CD4-positive, alpha-beta T cell treated with Interleukin-15 for 1 hour (primary cell): ENCODE data around the gene OCLN.
"Not testable (repeated sequence)": the region's sequence is repeated elsewhere in the genome, so short reads cannot be mapped to it uniquely, and the experiment has no call there.

ENCODE experiments used
- DNase-seq: peaks from one replicate; pipeline ENCODE4 v3.0.0-alpha.2; 2020

OCLN gene

DNA sequence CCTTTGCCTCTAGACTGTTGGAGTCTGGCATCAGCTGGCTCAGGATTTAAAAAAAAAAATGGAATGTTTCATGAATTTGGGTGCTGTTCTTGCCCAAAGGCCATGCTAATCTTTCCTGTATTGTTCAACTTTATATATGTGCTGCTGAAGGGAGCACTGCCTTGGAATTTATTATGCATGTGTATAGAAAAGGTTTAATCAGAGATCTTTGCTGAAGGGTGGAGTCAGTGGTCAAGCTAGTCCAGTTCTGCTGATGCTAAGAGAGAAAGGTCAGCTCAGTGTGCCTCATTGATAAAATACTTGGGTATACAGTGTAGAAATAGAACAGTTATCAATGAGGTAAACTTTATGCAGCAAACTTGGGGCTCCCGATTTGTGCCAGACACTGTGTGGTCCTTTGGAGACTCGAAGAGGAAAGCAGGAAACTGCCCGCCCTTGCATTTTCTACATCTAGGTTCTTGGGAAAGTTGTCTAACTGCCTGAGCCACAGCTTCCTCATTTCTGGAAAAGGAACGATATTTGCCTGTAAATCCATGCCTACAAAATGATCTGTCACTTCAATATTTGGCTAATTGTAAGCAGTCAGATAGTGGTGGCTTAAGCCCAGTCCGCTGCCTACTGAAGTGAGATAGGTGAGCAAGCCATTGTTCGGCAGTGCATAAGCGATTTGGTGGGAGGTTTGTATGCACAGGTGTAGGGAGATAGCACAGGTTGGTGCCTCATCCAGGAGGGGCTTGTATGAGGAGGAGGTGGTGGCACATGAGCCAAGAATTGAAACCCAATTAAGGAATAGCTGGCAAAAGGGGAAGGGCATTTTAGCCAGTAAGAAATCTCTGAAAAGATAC is 38.2 kb downstream of the OCLN start:
- DNase-seq: no peak

DNA sequence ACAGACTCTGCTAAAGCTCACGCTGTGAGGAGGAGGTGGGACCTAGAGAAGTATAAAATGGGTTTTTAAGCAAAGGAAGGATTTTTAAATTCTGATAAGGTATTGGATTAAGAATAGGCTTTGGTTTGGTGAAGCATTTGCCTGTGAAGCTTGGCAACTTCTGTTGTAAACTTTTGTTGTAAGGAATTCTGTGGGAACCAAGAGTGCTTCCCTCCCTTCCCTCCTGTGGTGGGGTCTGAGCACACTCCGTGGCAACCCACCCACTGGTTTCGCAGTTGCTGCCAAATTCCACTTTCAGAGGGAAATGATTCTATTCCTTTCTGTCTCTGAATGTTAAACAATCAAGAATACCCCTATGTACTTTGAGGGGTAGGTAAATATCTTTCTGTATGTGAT is 38.8 kb downstream of the OCLN start:
- no peak for DNase-seq

DNA sequence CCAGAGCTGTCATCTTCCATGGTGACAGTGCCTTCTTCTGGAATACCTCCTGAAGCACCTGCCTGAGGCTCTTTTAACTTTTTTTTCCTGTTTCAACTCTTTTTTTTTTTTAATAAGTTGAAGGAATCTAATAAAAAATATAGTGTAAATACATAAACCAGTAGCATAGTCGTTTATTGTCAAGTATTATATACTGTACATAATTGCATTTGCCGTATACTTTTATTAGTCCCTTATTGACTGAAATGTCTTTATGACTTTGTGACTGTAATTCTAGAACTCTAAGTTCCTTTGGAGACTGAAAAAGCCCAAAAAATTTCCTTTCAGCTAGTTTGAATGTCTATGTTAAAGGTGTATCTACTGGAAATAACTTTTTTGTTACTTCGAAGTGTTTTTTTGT is 45.3 kb downstream of the OCLN start:
- not testable (repeated sequence) for DNase-seq

DNA sequence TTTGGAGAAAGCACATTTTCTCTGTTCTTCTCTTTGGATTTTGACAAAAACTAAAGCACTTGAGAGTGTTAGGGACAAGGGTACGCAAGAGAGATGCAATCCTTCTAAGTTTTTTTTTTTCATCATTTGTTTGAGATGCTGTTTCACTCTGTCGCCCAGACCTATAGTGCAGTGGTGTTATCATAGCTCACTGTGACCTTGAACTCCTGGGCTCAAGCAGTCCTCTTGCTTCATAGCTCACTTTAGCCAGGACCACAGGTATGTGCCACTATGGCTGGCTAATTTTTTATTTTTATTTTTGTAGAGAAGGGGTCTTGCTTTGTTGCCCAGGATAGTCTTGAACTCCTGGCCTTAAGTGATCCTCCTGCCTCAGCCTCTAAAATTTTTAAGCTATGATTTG is 46.1 kb downstream of the OCLN start:
- DNase-seq: not testable (repeated sequence)

DNA sequence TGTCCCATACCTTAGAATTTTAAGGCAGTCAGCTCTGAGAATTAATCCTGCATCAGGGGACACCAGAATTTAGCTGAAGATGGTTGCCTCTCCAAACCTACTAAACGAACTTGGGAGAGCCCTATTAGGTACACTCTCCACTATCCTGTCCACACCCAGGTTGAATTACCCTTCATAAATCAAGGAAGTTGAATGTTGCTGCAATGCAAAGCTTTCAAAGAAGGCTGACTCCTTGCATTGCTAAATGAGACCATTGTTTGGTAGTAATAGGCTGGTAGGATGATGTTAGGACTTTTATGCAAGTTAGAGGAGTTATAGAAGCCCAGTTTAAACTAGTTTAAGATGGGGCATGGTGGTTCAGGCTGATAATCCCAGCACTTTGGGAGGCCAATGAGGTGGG is 48.8 kb downstream of the OCLN start:
- not testable (repeated sequence) for DNase-seq

DNA sequence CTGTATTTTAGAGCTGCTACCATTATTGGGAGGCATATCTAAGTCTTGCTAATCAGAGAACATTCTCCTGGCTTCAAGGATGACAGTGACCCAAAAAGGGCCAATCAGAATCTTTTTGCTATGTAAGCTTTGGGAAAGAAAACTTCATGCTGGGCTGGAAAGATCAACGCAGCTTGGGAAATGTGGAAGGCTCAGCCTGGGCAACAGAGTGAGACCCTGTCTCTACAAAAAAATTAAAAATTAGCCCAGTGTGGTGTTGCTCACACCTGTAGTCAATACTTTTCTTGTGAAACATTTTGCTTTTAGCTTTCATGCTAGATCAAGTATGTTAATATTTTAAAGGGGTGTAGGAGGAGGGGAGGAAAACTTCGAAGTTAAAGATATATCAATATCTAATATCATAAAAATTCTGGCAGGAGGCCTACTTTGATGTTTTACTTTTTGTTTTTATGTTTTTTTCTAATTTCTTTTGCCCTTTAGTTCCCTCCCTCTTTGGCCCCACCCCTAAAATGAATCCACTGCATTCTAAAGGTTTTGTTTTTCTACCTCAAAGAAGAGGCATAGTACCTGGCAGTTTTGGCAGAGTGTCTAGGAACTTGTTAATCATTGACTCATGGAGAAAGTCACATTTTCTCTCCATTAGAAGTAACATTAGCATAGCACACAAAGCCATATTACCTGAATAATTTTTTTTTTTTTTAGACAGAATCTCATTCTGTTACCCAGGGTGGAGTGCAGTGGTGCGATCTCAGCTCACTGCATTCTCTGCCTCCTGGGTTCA is 50.4 kb downstream of the OCLN start:
- not testable (repeated sequence) for DNase-seq

DNA sequence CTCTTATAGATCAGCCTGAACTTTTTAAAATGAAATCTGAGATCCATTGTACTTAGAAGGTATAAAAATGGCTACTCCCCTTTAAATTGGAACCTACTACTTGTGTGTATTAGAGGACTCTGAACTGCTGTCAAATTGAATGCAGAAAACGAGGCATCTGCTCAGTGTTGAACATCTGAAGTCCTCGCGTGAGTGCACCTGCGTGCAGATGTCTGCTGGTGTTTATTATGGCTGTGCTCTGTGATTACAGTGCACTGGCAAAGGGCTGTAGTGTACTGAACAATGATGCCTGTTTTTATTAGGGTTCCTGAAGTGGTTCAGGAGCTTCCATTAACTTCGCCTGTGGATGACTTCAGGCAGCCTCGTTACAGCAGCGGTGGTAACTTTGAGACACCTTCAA is 52.0 kb downstream of the OCLN start:
- DNase-seq: not testable (repeated sequence)

DNA sequence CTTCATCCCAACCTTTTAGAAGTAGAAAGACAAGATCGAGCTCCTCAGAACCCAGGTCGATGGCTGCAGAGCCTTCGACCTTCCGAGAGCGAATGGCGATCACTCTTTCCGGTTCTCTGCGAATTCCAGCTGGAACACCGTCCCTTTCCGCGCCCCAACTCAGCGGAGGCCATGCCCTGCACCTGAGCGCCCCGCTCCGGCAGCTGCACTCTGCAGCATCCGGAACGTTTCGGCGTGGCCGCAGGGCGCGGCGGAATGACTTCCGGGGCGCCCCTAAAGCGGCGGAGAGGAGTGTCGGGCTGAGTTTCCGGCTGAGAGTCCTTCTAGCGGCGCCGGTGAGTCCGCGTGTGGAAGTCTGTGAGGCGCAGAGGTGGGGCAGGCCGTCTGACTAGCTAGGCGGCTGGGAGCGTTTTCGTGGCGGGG is 67.3 kb downstream of the OCLN start, which contains the start of gene GTF2H2C:
GTF2H2C (plus strand) TSS at position 284 of the 423 bp plus-strand sequence. CDS start 4,942 bp downstream, outside the sequence.
- peak; percentile 70 for DNase-seq

DNA sequence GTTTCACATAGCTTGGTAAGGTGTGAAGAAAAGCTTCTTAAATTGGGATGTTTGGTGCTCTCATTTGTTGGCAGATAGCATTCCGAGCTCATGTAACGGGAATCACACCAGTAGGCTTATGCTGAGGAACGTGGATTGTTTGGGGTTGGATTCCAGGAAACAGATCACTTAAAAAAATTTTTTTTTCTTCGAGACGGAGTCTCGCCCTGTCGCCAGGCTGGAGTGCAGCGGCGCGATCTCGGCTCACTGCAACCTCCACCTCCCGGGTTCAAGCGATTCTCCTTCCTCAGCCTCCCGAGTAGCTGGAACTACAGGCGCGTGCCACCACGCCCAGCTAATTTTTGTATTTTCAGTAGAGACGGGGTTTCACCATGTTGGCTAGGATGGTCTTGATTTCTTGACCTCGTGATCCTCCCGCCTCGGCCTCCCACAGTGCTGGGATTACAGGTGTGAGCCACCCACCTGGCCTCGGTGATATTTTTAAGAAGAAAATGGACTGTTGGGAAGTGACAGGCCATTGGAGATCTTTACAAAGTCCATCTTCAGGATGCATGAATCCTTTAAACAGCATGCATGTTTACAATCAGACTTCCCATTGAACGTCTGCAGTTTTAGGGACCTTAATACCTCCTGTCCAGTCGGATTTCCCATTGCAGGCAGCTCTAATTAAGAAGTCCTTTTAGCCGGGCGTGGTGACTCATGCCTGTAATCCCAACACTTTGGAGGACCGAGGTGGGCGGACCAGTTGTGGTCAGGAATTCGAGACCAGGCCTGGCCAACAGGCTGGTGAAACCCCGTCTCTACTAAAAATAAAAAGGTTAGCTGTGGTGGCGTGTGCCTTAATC is 68.2 kb downstream of the OCLN start:
- not testable (repeated sequence) for DNase-seq

DNA sequence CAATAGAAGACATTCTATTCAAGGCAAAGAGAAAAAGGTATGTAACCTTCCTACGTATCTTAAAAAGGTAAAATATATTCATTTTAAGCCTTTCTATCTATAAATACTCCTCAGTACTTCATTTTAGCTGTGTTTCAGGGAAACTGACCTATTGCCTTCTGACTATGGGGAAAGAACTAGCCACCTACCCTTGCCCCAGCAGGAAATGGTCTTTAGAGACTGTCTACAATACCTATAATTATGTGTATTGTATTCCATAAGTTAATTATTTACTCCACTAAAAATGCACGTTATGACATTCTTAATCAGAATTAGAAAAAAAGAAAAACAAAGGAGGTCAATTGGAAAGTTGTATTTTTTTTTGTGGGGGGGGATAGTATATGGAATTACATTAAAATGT is 73.6 kb downstream of the OCLN start:
- DNase-seq: not testable (repeated sequence)

DNA sequence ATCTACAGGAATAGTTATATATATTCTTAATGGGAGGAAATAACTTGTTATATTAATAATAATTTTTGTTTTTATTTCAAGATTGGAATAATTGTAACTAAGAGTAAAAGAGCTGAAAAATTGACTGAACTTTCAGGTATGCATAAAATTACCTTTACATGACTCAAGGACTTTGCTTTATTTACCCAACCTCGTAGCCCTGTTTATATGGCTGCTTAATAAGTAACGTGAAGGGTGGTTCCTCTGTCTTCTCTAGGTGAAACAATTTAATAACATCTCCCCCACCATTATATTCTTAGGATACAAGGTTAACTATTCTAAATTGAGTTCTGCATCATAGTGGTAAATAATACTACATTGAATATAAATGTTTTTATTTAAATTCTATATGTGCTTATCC is 75.5 kb downstream of the OCLN start:
- not testable (repeated sequence) for DNase-seq

DNA sequence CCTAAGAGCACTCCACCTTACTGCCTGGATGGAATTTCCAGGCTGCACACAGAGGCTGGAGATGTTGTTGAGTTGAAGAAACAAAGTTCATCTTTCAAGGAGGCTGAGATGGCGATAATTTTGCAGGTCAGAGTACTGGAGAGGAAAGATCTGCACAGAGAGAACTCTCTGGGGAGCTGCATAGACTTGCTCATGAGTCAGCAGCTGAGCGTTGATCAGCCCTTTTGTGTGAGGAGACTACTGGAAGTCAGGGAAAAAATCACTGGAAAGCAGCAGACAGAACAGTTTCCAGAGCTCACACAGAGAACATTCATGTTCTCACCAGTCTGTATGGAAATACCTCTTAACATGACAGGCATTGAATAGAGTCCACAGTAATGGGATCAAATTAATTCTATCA is 90.8 kb downstream of the OCLN start:
- DNase-seq: not testable (repeated sequence)

DNA sequence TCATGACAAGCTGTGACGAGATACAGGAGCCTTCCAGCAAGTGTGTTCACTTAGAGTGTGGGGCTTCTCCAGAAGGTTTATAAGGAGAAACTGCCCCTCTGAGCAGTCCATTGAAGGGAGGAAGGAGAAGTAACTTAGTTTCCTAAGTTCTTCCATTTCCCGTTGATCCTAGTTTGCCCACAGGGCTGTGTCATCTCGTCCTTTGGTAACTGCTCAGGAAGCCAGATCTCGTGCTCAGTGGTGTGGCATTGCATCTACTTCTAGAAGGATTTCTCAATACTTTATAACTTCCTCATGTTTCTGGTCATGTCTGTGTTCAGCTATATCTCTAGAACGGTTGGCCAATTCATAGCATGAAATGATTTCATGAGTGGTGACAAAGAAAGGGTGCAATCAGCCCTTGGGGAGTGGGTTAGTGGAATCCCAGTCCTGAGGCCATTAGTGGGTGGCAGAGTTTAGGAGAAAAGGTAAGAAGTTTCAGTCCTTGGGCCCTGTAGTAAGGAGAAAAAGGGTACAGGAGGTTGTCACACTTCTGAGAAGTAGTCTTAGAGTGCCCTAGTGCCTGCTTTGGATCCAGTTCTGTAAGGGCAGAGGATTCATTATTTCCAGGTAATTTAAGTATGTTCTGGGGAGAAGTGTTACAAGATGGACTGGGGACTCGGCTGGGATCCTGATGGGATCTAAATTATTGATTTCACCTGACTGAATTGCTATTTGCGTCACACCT is 103.7 kb downstream of the OCLN start:
- DNase-seq: not testable (repeated sequence)

DNA sequence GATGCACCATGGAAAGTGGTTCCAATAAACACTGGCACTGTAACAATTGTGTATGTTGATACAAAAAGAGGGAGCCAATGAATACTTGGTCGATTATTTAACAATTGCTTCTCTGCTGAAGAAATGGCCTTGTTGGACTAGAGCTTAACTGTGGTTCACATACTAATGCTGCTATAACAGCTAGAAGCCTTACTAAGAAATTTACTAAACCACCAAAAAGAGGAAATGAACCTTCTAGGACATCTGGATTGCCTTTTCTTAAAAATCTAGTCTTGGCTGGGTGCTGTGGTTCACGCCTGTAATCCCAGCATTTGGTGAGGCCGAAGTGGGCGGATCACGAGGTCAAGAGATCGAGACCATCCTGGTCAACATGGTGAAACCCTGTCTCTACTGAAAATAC is 109.4 kb downstream of the OCLN start:
- not testable (repeated sequence) for DNase-seq

DNA sequence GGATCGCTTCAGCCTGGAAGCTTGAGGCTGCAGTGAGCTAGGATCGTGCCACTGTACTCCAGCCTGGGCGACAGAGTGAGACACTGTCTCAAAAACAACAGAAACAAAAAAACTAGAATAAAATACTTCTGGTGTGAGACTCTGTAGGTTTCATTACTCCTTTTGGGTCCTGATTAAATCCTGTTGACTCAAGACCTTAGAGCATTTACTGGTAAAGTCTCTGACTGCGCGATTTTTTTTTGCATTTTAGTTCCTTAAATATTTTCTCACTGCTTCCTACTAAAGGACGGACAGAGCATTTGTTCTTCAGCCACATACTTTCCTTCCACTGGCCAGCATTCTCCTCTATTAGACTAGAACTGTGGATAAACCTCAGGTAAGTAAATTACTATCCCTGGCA is 114.2 kb downstream of the OCLN start:
- DNase-seq: not testable (repeated sequence)
